ENCODE data around the gene MRPL27.
A peak's percentile ranks its signal among the peaks of the same experiment; 100 is the strongest.
"Not testable (repeated sequence)": the region's sequence is repeated elsewhere in the genome, so short reads cannot be mapped to it uniquely, and the experiment has no call there.

MRPL27 gene

GRCh38 chr17:50372758-50373556, at the start of gene MRPL27, which contains the start of gene EME1:
Gene MRPL27, minus strand, starts transcription at chr17:50373184. Its CDS starts 14 bp downstream, at chr17:50373170.
Gene EME1, plus strand, starts transcription at chr17:50373229. Its CDS starts 1,980 bp downstream, at chr17:50375209.
- H3K9me3 ChIP-seq (ENCODE audit: severe bottlenecking) = no peaks in the 10 kb centered on the region
- no peak for TF ChIP-seq CTCF (IDR thresholded peaks at IDR 0.05; ENCODE audit: low read depth, low read length)
- DNase-seq = peak; percentile 91
- H3K4me3 ChIP-seq (ENCODE audit: low read depth, low read length) = peak within 1 kb of the TSS; percentile 83
- peaks cover 49% of the 10 kb centered on the region for H3K36me3 ChIP-seq
- H3K27me3 ChIP-seq (ENCODE audit: insufficient read depth, low read depth, severe bottlenecking) = no peaks in the 10 kb centered on the region
- H3K27ac ChIP-seq = peak within 1 kb of the TSS; percentile 96

- no peak for TF ChIP-seq CTCF (IDR thresholded peaks at IDR 0.05; ENCODE audit: low read depth, low read length)
- no peaks in the 10 kb centered on the region for H3K27me3 ChIP-seq (ENCODE audit: insufficient read depth, low read depth, severe bottlenecking)
These were observed 49.8 kb upstream of the MRPL27 start for GRCh38 chr17:50422738-50423137.

GRCh38 chr17:50421308-50422051, 48.5 kb upstream of the MRPL27 start:
- TF ChIP-seq CTCF (IDR thresholded peaks at IDR 0.05; ENCODE audit: low read depth, low read length) = no peak
- H3K27me3 ChIP-seq (ENCODE audit: insufficient read depth, low read depth, severe bottlenecking) = no peaks in the 10 kb centered on the region
- H3K27ac ChIP-seq = no peak overlapping the region
- peaks cover 9% of the 10 kb centered on the region for H3K9me3 ChIP-seq (ENCODE audit: severe bottlenecking)
- no peaks in the 10 kb centered on the region for H3K36me3 ChIP-seq
- H3K4me3 ChIP-seq (ENCODE audit: low read depth, low read length) = no peak overlapping the region
- no peak for DNase-seq

More at GRCh38 chr17:50422738-50423137, 49.8 kb upstream of the MRPL27 start:
- Histone ChIP-seq H3K27ac (no peak overlapping the region), H3K36me3 (no peaks in the 10 kb centered on the region), H3K9me3 (ENCODE audit: severe bottlenecking) (peaks cover 9% of the 10 kb centered on the region), H3K4me3 (ENCODE audit: low read depth, low read length) (no peak overlapping the region)
- no peak for DNase-seq

GRCh38 chr17:50420419-50421112, 47.6 kb upstream of the MRPL27 start:
- H3K4me3 ChIP-seq (ENCODE audit: low read depth, low read length) = no peak overlapping the region
- no peak for TF ChIP-seq CTCF (IDR thresholded peaks at IDR 0.05; ENCODE audit: low read depth, low read length)
- H3K9me3 ChIP-seq (ENCODE audit: severe bottlenecking) = peaks cover 9% of the 10 kb centered on the region
- H3K27me3 ChIP-seq (ENCODE audit: insufficient read depth, low read depth, severe bottlenecking) = no peaks in the 10 kb centered on the region
- no peaks in the 10 kb centered on the region for H3K36me3 ChIP-seq
- no peak for DNase-seq
- no peak overlapping the region for H3K27ac ChIP-seq

- not testable (repeated sequence) for H3K27ac ChIP-seq; H3K36me3 ChIP-seq; DNase-seq; H3K4me3 ChIP-seq (ENCODE audit: low read depth, low read length); H3K9me3 ChIP-seq (ENCODE audit: severe bottlenecking); H3K27me3 ChIP-seq (ENCODE audit: insufficient read depth, low read depth, severe bottlenecking)
These were observed 46.6 kb upstream of the MRPL27 start for GRCh38 chr17:50419577-50419976.

GRCh38 chr17:50414808-50415207, 41.8 kb upstream of the MRPL27 start:
- Histone ChIP-seq H3K27ac (no peak overlapping the region), H3K27me3 (ENCODE audit: insufficient read depth, low read depth, severe bottlenecking) (no peaks in the 10 kb centered on the region), H3K4me3 (ENCODE audit: low read depth, low read length) (no peak overlapping the region), H3K36me3 (no peaks in the 10 kb centered on the region), H3K9me3 (ENCODE audit: severe bottlenecking) (peaks cover 15% of the 10 kb centered on the region)
- TF ChIP-seq CTCF (IDR thresholded peaks at IDR 0.05; ENCODE audit: low read depth, low read length) = no peak
- no peak for DNase-seq
